Ureter (tissue), 1 donor: ENCODE measurements around the gene ADRB1. TPM values are rescaled to one million over a fixed set of nuclear protein-coding genes. Genes with fewer than 3 reads are reported as not detected.

ENCODE experiments used
- DNase-seq: peaks from one replicate; pipeline ENCODE4 v3.0.0-alpha.2; 2020; ENCODE audit warnings: low spot score
- total RNA-seq: library from RNA; stranded (reverse); gene quantifications from one replicate; pipeline ENCODE4 v1.2.4, GENCODE V29; 2023
- donor health status: DM: yes; HTN: yes; CAD: no.

Gene ADRB1
- total RNA-seq: 1.4 TPM

GRCh38 chr10:114043532-114044246 lies at the start of gene ADRB1:
Gene ADRB1, plus strand, starts transcription at chr10:114043866. Its CDS starts 267 bp downstream, at chr10:114044133.
- DNase-seq: peak; percentile 90

- DNase-seq: no peak
These were observed 48.5 kb upstream of the ADRB1 start for GRCh38 chr10:113995201-113995600.

- DNase-seq: no peak
These were observed 46.2 kb upstream of the ADRB1 start for GRCh38 chr10:113997428-113997827.

GRCh38 chr10:113999531-113999930 lies 44.1 kb upstream of the ADRB1 start:
- no peak for DNase-seq

GRCh38 chr10:114000457-114001010 lies 43.1 kb upstream of the ADRB1 start:
- DNase-seq: no peak

- DNase-seq: no peak
These were observed 41.2 kb upstream of the ADRB1 start for GRCh38 chr10:114002422-114002821.

- no peak for DNase-seq
These were observed 40.3 kb upstream of the ADRB1 start for GRCh38 chr10:114003161-114003941.

GRCh38 chr10:114009281-114009996 lies 34.2 kb upstream of the ADRB1 start:
- DNase-seq: no peak

- no peak for DNase-seq
These were observed 33.4 kb upstream of the ADRB1 start for GRCh38 chr10:114010316-114010715.

- DNase-seq: no peak
These were observed 31.0 kb upstream of the ADRB1 start for GRCh38 chr10:114012650-114013049.

GRCh38 chr10:114015708-114016107 lies 28.0 kb upstream of the ADRB1 start:
- DNase-seq: no peak

- no peak for DNase-seq
These were observed 26.4 kb upstream of the ADRB1 start for GRCh38 chr10:114017271-114017670.

- DNase-seq: no peak
These were observed 25.8 kb upstream of the ADRB1 start for GRCh38 chr10:114017873-114018272.

- no peak for DNase-seq
These were observed 24.4 kb upstream of the ADRB1 start for GRCh38 chr10:114019226-114019625.

GRCh38 chr10:114021154-114021553 lies 22.5 kb upstream of the ADRB1 start:
- DNase-seq: no peak

- no peak for DNase-seq
These were observed 21.7 kb upstream of the ADRB1 start for GRCh38 chr10:114021717-114022680.

- no peak for DNase-seq
These were observed 20.7 kb upstream of the ADRB1 start for GRCh38 chr10:114022766-114023597.

- no peak for DNase-seq
These were observed 18.6 kb upstream of the ADRB1 start for GRCh38 chr10:114024876-114025610.

GRCh38 chr10:114025611-114026130 lies 18.0 kb upstream of the ADRB1 start:
- DNase-seq: no peak
